Panc1 (cell line): ENCODE results near the gene CELF1. TPM values are rescaled to one million over a fixed set of nuclear protein-coding genes. Genes with fewer than 3 reads are reported as not detected.
A peak's percentile ranks its signal among the peaks of the same experiment; 100 is the strongest.

Experiments
- ATAC-seq: fragments of 200-7000 bp; cut with Tn5 transposase; 2 replicates; pipeline ENCODE4 v1.9.1; 2020; ENCODE audit warnings: mild to moderate bottlenecking, moderate library complexity
- BruUV-seq: library from RNA; stranded (reverse); fragments of 400-500 nt; replicated peaks from 2 replicates; lab custom pipeline; 2021; lab: Mats Ljungman, UMichigan
- CTCF ChIA-PET: fragments of 300-600 bp; sonication (Branson Sonifier 250); formaldehyde crosslinking; loops from one replicate; lab custom pipeline; 2022; ENCODE audit warnings: antibody characterized with exemption; lab: Charles Lee
- POLR2A ChIA-PET: fragments of 300-600 bp; sonication (Branson Sonifier 250); formaldehyde crosslinking; loops from one replicate; lab custom pipeline; 2022; ENCODE audit warnings: antibody characterized with exemption; lab: Charles Lee
- DNase-seq: peaks from one replicate; pipeline ENCODE4 v3.0.0-alpha.2; 2010; ENCODE audit warnings: low read depth, low spot score
- H3K27ac ChIP-seq: 2 replicates; pipeline ENCODE4 v1.5.1; 2011; ENCODE audit warnings: mild to moderate bottlenecking, low read length, inconsistent platforms
- H3K27me3 ChIP-seq: fragments of 200-500 bp; sonication (Bioruptor generic); 2 replicates; pipeline ENCODE4 v1.6.0; 2014; ENCODE audit warnings: low read length, inconsistent platforms; ENCODE audit not compliant: control insufficient read depth, insufficient read depth
- H3K36me3 ChIP-seq: fragments of 200-500 bp; sonication (Bioruptor generic); 2 replicates; pipeline ENCODE4 v1.5.1; 2014; ENCODE audit warnings: inconsistent platforms, mild to moderate bottlenecking, low read length, moderate library complexity; ENCODE audit not compliant: control insufficient read depth, insufficient read depth
- H3K4me1 ChIP-seq: 2 replicates; pipeline ENCODE4 v1.5.1; 2011; ENCODE audit warnings: inconsistent platforms, mild to moderate bottlenecking, low read length, moderate library complexity; ENCODE audit not compliant: control insufficient read depth, insufficient read depth
- H3K4me3 ChIP-seq, 2 experiments: 2 replicates each; pipeline ENCODE4 v1.5.1; 2011 to 2012; ENCODE audit warnings: low read depth in 2 of 2, low read length in 2 of 2, mild to moderate bottlenecking in 2 of 2, inconsistent platforms in 1 of 2, moderate library complexity in 1 of 2
- H3K9me3 ChIP-seq: fragments of 200-500 bp; sonication (Bioruptor generic); 2 replicates; pipeline ENCODE4 v1.5.1; 2014; ENCODE audit warnings: low read depth, mild to moderate bottlenecking, inconsistent platforms, low read length, moderate library complexity; ENCODE audit not compliant: control insufficient read depth, insufficient read depth
- CTCF ChIP-seq: fragments of 450-650 bp; IDR thresholded peaks from 2 replicates; pipeline ENCODE4 v1.5.1; 2017; ENCODE audit warnings: mild to moderate bottlenecking
- POLR2AphosphoS5 ChIP-seq: IDR thresholded peaks from 2 replicates; pipeline ENCODE4 v1.6.1; 2012; ENCODE audit warnings: mild to moderate bottlenecking, low read depth, low read length, moderate library complexity
- REST ChIP-seq, 2 experiments: IDR thresholded peaks; 2 replicates each; pipeline ENCODE4 v1.6.1; 2011 to 2012; ENCODE audit warnings: low read depth in 2 of 2, control low read depth in 1 of 2, low read length in 1 of 2, mild to moderate bottlenecking in 1 of 2, moderate library complexity in 1 of 2; ENCODE audit not compliant: insufficient read depth in 1 of 2
- SIN3A ChIP-seq: IDR thresholded peaks from 2 replicates; pipeline ENCODE4 v1.6.1; 2012; ENCODE audit warnings: low read depth, mild to moderate bottlenecking, low read length, moderate library complexity, borderline replicate concordance; ENCODE audit not compliant: insufficient read depth
- TCF7L2 ChIP-seq: IDR thresholded peaks from 2 replicates; pipeline ENCODE4 v1.6.1; 2011; ENCODE audit warnings: mild to moderate bottlenecking, low read depth, low read length, inconsistent platforms
- in situ Hi-C: cut with HindIII; loops from 2 replicates; pipeline ENCODE4 v1.10.0; 2016; ENCODE audit warnings: low sequenced_read_pairs, low pct_unique_long_range_greater_than_20kb
- intact Hi-C: fragments of 100-400 bp; cut with micrococcal nuclease; formaldehyde crosslinking; loops from one replicate; pipeline ENCODE4 v1.10.0; 2022; ENCODE audit not compliant: unreplicated experiment
- total RNA-seq: library from RNA; stranded (reverse); gene quantifications from one replicate; pipeline ENCODE4 v1.2.1, GENCODE V29; 2021; ENCODE audit not compliant: unreplicated experiment

Gene CELF1
- total RNA-seq, 1 experiment from 2014 or later: 160 TPM

DNA sequence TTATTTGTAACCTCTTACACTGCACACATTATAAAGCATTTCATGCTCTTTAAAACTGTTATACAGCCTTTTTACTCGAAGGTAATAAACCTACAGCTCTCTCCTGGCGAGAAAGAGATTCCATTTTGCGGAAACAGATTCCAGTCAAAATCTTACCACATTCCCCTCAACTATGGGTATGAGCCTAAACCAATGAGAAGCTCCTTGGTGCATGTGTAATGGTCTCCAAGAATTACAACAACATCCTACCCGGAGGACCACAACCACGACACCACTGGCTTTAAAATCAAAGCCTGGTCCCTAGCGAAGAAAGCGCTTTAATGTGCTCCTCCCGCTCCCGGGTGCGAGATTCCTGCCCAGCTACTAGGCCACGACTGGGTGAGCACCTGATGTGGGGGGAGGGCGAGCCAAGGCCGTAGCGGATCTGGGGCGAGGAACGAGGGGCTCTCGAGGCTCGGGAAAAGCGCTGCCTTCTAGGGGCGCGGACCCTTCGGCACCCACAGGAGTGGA lies 821 bp downstream of the CELF1 start:
- POLR2A ChIA-PET: interaction anchor here (0.7 to 1.2 kb wide), 4 partner anchors 17 to 1618 kb away, joined by 6 to 13 read pairs (median 9); partner anchors contain the start of genes KBTBD4 and NDUFS3

GRCh38 chr11:47551086-47551485 lies 1.8 kb downstream of the CELF1 start:
- no peak for ATAC-seq
- POLR2A ChIA-PET: interaction anchor here (0.7 to 1.2 kb wide), 3 partner anchors 18 to 1617 kb away, joined by 6 to 13 read pairs (median 11); partner anchors contain the start of genes KBTBD4 and NDUFS3
- CTCF ChIA-PET: interaction anchor here (0.7 to 1.0 kb wide), 2 partner anchors 11 to 42 kb away, joined by 3 read pairs; no protein-coding TSS in a partner anchor
- TF ChIP-seq POLR2AphosphoS5 (no peak), REST (IDR thresholded peaks at IDR 0.05; ENCODE audit: insufficient read depth in 1 of 2, low read depth in 2 of 2, low read length in 1 of 2) (no peak), TCF7L2 (no peak), SIN3A (no peak), CTCF (no peak)
- Histone ChIP-seq H3K27me3 (no peaks in the 10 kb centered on the region), H3K4me3 (peak overlapping the region; percentile 75 to 97), H3K9me3 (no peaks in the 10 kb centered on the region), H3K4me1 (peaks cover 19% of the 10 kb centered on the region), H3K27ac (peak overlapping the region; percentile 98), H3K36me3 (peaks cover 15% of the 10 kb centered on the region)
- no TSS peak for BruUV-seq
- in situ Hi-C loops: no loop called here
- intact Hi-C loops: no loop called here
- peak; percentile 25 for DNase-seq

More for the DNA sequence above, 821 bp downstream of the CELF1 start:
- in situ Hi-C loops: no loop called here
- no peaks in the 10 kb centered on the region for H3K9me3 ChIP-seq
- peak; percentile 31 for ATAC-seq
- no peaks in the 10 kb centered on the region for H3K27me3 ChIP-seq
- CTCF ChIA-PET: interaction anchor here (0.7 kb wide), 2 partner anchors 30 to 170 kb away, joined by 8 to 11 read pairs; no protein-coding TSS in a partner anchor
- TF ChIP-seq TCF7L2 (0 out of 2 replicates have a peak, but pooled peaks have one; percentile 12), CTCF (no peak)
- H3K27ac ChIP-seq: peak overlapping the region; percentile 98
- intact Hi-C loops: no loop called here
- peaks cover 15% of the 10 kb centered on the region for H3K36me3 ChIP-seq
- peaks cover 19% of the 10 kb centered on the region for H3K4me1 ChIP-seq
- BruUV-seq: no TSS peak
- no peak for DNase-seq
- H3K4me3 ChIP-seq: peak overlapping the region; percentile 75 to 97
